Tibial artery (tissue), 4 donors: ENCODE measurements around the gene ATP8B1.

Source experiments
- DNase-seq, 2 donors: peaks; one replicate each; pipeline ENCODE4 v3.0.0-alpha.2; 2019
- H3K27ac ChIP-seq, 2 donors: fragments of 200-600 bp; sonication (generic) in 1 of 2; 1 replicate in 1 of 2; 2 replicates in 1 of 2; pipeline ENCODE4 v1.5.1; 2018 to 2019; ENCODE audit warnings: mild to moderate bottlenecking in 1 of 2
- H3K27me3 ChIP-seq, 2 donors: fragments of 200-600 bp; sonication (generic) in 1 of 2; one replicate each; pipeline versions ENCODE4 v1.5.1 to v1.6.0; 2016 to 2019
- H3K36me3 ChIP-seq, 3 donors: fragments of 200-600 bp; sonication (generic) in 2 of 3; one replicate each; pipeline ENCODE4 v1.5.1; 2016 to 2019; ENCODE audit warnings: mild to moderate bottlenecking in 2 of 3
- H3K4me1 ChIP-seq, 4 donors: fragments of 200-600 bp; sonication (generic) in 2 of 4; 1 replicate in 3 of 4; 2 replicates in 1 of 4; pipeline ENCODE4 v1.5.1; 2016 to 2019
- H3K4me3 ChIP-seq, 2 donors: fragments of 200-600 bp; sonication (generic) in 1 of 2; 1 replicate in 1 of 2; 2 replicates in 1 of 2; pipeline ENCODE4 v1.5.1; 2018 to 2019; ENCODE audit warnings: mild to moderate bottlenecking in 2 of 2
- H3K9me3 ChIP-seq, 3 donors: fragments of 200-600 bp; sonication (generic) in 1 of 3; one replicate each; pipeline ENCODE4 v1.5.1; 2016 to 2019
- intact Hi-C: fragments of 100-400 bp; cut with DNase I; formaldehyde crosslinking; loops from one replicate; pipeline ENCODE4 v1.15.0; 2023; ENCODE audit warnings: low total_unique reads
- TF ChIP-seq, protein P1 (sequence below), 2 experiments: fragments of 200-600 bp in 1 of 2; fragments of 450-650 bp in 1 of 2; IDR thresholded peaks; one replicate each; pipeline ENCODE4 v1.5.1; 2017 to 2019; ENCODE audit warnings: antibody characterized with exemption in 2 of 2, mild to moderate bottlenecking in 1 of 2, moderate library complexity in 1 of 2

ATP8B1 gene

DNA sequence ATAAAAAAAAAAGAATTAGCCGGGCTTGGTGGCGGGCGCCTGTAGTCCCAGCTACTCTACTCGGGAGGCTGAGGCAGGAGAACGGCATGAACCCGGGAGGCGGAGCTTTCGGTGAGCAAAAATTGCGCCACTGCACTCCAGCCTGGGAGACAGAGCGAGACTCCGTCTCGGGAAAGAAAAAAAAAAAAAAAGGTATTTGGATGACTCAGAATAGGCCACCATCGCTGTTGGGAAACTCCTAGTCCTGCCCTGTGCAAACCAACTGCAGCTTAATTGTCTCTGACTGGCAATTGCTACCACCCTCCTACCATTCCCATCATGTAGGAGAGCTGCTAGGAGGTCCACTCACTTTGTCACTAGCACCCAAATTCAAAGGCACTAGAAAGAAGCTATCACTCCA is 43.5 kb downstream of the ATP8B1 start:
- H3K36me3 ChIP-seq, result peaks cover 0 to 12% (median 10%) of the 10 kb centered on the region in 3 donors
- H3K4me3 ChIP-seq, result no peak overlapping the region
- no peak for DNase-seq
- no peaks in the 10 kb centered on the region for H3K9me3 ChIP-seq
- intact Hi-C loops, result no loop called here
- H3K27me3 ChIP-seq, result no peaks in the 10 kb centered on the region
- TF ChIP-seq, protein P1, sequence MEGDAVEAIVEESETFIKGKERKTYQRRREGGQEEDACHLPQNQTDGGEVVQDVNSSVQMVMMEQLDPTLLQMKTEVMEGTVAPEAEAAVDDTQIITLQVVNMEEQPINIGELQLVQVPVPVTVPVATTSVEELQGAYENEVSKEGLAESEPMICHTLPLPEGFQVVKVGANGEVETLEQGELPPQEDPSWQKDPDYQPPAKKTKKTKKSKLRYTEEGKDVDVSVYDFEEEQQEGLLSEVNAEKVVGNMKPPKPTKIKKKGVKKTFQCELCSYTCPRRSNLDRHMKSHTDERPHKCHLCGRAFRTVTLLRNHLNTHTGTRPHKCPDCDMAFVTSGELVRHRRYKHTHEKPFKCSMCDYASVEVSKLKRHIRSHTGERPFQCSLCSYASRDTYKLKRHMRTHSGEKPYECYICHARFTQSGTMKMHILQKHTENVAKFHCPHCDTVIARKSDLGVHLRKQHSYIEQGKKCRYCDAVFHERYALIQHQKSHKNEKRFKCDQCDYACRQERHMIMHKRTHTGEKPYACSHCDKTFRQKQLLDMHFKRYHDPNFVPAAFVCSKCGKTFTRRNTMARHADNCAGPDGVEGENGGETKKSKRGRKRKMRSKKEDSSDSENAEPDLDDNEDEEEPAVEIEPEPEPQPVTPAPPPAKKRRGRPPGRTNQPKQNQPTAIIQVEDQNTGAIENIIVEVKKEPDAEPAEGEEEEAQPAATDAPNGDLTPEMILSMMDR (IDR thresholded peaks at IDR 0.05), result no peak
- peaks cover 0 to 15% (median 3%) of the 10 kb centered on the region in 4 donors for H3K4me1 ChIP-seq
- H3K27ac ChIP-seq, result no peak overlapping the region

DNA sequence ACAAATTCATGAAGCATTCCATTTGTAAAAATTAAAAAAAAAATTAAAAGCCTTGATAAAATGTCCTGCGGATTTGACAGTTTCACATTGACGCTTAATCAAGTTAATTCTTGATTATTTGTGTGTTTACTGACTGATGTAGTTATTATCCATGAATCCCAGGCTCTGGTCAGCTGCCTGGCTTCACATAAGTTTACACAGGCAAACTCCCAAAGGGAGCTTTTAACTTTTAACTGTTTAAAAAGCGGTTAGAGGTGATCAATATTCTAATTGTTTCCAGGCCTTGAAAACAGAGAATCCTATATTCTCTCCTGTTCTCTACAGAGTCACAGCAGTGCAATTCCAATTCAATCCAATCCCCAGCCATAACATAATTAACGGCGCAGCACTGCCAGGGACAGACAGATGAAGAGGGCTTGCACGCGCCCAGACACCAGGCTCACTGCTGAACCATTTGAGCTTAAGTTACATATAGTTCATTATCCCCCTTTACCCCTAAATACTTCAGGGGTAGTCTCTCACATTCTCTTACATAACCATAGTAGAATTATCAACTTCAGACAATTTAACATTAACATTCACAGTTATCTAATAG is 47.5 kb downstream of the ATP8B1 start:
- Histone ChIP-seq H3K27ac (no peak overlapping the region), H3K4me3 (no peak overlapping the region), H3K9me3 (no peaks in the 10 kb centered on the region), H3K36me3 (peaks cover 0 to 11% (median 9%) of the 10 kb centered on the region in 3 donors), H3K4me1 (peaks cover 0 to 38% (median 4%) of the 10 kb centered on the region in 4 donors), H3K27me3 (no peaks in the 10 kb centered on the region)
- DNase-seq, result no peak
- TF ChIP-seq, protein P1 (IDR thresholded peaks at IDR 0.05), result no peak
- intact Hi-C loops, result no loop called here

DNA sequence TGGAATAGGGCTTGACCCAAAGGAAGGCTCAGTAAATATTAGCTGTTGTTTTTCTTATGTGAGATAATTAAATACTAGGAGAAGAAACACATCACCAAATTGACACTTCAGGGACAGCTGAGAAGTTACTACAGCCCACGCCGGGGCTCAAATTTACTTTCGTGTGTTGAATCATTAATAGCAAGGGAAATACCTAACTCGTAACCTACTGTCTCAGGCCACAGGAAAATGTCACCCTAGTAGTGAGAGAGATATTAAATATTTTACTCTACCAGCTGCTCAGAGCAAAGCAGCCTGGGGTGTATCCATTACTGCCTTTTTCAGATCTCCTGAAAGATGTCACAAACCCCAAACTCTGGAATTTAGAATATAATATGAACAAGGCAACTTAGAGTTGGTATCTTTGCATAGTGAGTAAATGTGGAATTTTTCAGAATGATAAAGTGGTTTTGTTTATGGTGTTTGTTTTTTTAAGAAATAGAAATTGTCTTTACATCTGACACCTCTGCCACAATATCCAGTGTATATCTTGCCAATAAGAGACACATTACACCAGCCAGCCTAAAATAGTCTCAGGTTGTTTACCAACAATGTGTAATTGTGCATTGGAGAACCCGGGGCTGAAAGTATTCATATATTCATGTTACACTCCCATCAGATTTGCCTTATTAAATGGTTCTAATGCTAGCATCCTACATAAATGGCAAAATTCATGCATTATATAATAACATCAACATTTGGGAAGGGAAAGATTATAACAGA is 48.4 kb downstream of the ATP8B1 start:
- H3K4me1 ChIP-seq, result peaks cover 0 to 46% (median 7%) of the 10 kb centered on the region in 4 donors
- no peaks in the 10 kb centered on the region for H3K9me3 ChIP-seq
- intact Hi-C loops, result no loop called here
- H3K27ac ChIP-seq, result no peak overlapping the region
- TF ChIP-seq, protein P1 (IDR thresholded peaks at IDR 0.05), result no peak
- H3K36me3 ChIP-seq, result peaks cover 0 to 7% (median 5%) of the 10 kb centered on the region in 3 donors
- no peaks in the 10 kb centered on the region for H3K27me3 ChIP-seq
- DNase-seq, result no peak
- H3K4me3 ChIP-seq, result no peak overlapping the region

DNA sequence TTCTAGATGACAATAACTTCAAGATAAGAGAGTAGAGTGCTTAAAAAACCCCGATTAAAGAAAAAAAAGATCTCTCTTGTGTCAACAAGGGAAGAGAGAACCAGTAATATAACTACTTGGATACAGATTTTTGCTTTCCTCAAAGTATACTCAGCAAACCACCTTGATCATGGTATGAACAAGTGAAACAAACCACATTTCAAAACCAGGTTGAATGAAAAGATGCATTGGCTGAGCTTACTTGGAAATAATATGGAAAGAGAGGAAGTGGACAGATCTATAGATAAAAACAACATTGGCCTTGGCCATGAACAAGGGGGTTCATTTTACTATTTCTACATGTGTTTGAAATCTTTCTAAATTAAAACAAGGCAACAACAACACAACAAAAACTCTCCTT is 50.1 kb downstream of the ATP8B1 start:
- DNase-seq, result no peak
- H3K9me3 ChIP-seq, result no peaks in the 10 kb centered on the region
- peaks cover 0 to 7% (median 5%) of the 10 kb centered on the region in 3 donors for H3K36me3 ChIP-seq
- H3K27me3 ChIP-seq, result no peaks in the 10 kb centered on the region
- H3K4me3 ChIP-seq, result no peak overlapping the region
- peaks cover 0 to 63% (median 22%) of the 10 kb centered on the region in 4 donors for H3K4me1 ChIP-seq
- TF ChIP-seq, protein P1 (IDR thresholded peaks at IDR 0.05), result no peak
- no peak overlapping the region for H3K27ac ChIP-seq
- intact Hi-C loops, result no loop called here

DNA sequence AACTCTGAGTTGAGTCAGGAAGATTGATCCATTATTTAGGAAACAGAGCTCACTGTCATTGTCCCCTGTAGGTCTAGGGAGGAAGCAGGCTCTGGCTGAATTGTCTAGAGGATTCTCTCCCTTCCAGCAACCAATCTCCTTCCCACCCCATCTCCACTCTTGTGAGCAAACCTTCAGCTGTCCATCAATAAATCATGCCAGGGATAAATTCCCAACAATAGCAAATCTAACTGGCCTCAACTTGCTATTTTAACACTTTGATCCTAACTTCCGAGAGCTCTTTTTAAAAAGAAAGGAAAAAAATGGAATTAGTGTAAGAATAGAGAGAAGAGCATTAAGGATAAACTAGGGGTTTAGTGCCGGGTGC is 53.5 kb downstream of the ATP8B1 start:
- Histone ChIP-seq H3K36me3 (peaks cover 0 to 5% (median 0%) of the 10 kb centered on the region in 3 donors), H3K4me1 (peaks cover 0 to 84% (median 32%) of the 10 kb centered on the region in 4 donors), H3K9me3 (no peaks in the 10 kb centered on the region), H3K4me3 (no peak overlapping the region), H3K27ac (peak overlapping the region; percentile 6 to 43), H3K27me3 (no peaks in the 10 kb centered on the region)
- TF ChIP-seq, protein P1 (IDR thresholded peaks at IDR 0.05), result no peak
- intact Hi-C loops, result no loop called here
- no peak for DNase-seq
